ENCODE measurements around the gene DCST2.

DNA sequence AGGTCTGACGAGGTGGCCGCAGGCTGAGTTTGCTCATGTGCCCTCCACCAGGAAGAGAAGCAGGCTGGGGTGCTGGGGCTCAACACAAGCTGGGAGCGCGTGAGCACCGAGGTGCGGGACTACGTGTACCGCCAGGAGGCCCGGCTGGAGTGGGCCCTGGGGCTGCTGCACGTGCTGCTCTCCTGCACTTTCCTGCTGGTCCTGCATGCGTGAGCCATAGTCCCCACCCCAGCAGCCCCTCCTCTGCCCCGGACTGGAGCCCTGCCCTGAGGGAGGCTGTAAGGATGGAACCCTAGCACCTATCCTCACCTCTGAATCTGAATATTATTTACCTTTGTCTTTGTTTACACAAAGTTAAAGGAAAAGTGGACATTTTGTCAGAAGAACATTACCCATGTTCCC, 9.7 kb upstream of the DCST2 start:
- TF ChIP-seq, protein P1, sequence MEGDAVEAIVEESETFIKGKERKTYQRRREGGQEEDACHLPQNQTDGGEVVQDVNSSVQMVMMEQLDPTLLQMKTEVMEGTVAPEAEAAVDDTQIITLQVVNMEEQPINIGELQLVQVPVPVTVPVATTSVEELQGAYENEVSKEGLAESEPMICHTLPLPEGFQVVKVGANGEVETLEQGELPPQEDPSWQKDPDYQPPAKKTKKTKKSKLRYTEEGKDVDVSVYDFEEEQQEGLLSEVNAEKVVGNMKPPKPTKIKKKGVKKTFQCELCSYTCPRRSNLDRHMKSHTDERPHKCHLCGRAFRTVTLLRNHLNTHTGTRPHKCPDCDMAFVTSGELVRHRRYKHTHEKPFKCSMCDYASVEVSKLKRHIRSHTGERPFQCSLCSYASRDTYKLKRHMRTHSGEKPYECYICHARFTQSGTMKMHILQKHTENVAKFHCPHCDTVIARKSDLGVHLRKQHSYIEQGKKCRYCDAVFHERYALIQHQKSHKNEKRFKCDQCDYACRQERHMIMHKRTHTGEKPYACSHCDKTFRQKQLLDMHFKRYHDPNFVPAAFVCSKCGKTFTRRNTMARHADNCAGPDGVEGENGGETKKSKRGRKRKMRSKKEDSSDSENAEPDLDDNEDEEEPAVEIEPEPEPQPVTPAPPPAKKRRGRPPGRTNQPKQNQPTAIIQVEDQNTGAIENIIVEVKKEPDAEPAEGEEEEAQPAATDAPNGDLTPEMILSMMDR (IDR thresholded peaks at IDR 0.05): no peak
- no peak for TF ChIP-seq EP300 (IDR thresholded peaks at IDR 0.05)
